HG02840 (cell line): Measurements from ENCODE around the gene PRF1.

Experiments used
- ATAC-seq: cut with Tn5 transposase; IDR thresholded peaks from one replicate; pipeline ENCODE4 v1.9.1; 2021; ENCODE audit warnings: mild to moderate bottlenecking, moderate library complexity, moderate number of reproducible peaks; ENCODE audit not compliant: unreplicated experiment, low FRiP score

Gene PRF1

GRCh38 chr10:70596110-70596798, 6.3 kb downstream of the PRF1 start:
- no peak for ATAC-seq

GRCh38 chr10:70595566-70596016, 7.0 kb downstream of the PRF1 start:
- ATAC-seq, result no peak

- ATAC-seq, result no peak
Observed at GRCh38 chr10:70594161-70594560, 8.4 kb downstream of the PRF1 start.

GRCh38 chr10:70593513-70593890, 9.0 kb downstream of the PRF1 start:
- no peak for ATAC-seq

- no peak for ATAC-seq
Observed at GRCh38 chr10:70592746-70593512, 9.6 kb downstream of the PRF1 start.

- ATAC-seq, result no peak
Observed at GRCh38 chr10:70592186-70592735, 10.3 kb downstream of the PRF1 start.

- ATAC-seq, result no peak
Observed at GRCh38 chr10:70590655-70591416, 11.7 kb downstream of the PRF1 start.

GRCh38 chr10:70589762-70590654, 12.5 kb downstream of the PRF1 start:
- no peak for ATAC-seq

- ATAC-seq, result no peak
Observed at GRCh38 chr10:70588859-70589570, 13.5 kb downstream of the PRF1 start.

GRCh38 chr10:70588255-70588654, 14.3 kb downstream of the PRF1 start:
- no peak for ATAC-seq

- ATAC-seq, result no peak
Observed at GRCh38 chr10:70587045-70587658, 15.4 kb downstream of the PRF1 start.

GRCh38 chr10:70586348-70586930, 16.1 kb downstream of the PRF1 start:
- no peak for ATAC-seq

GRCh38 chr10:70585578-70586169, 16.9 kb downstream of the PRF1 start:
- ATAC-seq, result no peak

GRCh38 chr10:70584909-70585544, 17.5 kb downstream of the PRF1 start:
- ATAC-seq, result no peak

GRCh38 chr10:70584366-70584765, 18.2 kb downstream of the PRF1 start:
- ATAC-seq, result no peak

- no peak for ATAC-seq
Observed at GRCh38 chr10:70583669-70584037, 18.9 kb downstream of the PRF1 start.

- no peak for ATAC-seq
Observed at GRCh38 chr10:70582793-70583668, 19.5 kb downstream of the PRF1 start.
